CD14-positive monocyte (primary cell): ENCODE measurements around the gene MYO5B. TPM values are rescaled to one million over a fixed set of nuclear protein-coding genes. Genes with fewer than 3 reads are reported as not detected.

Experiments used
- DNase-seq, 3 donors: peaks; one replicate each; pipeline ENCODE4 v3.0.0-alpha.2; 2011 to 2022
- H2AFZ ChIP-seq: 2 replicates; pipeline ENCODE4 v1.6.0; 2012; ENCODE audit warnings: mild to moderate bottlenecking, low read depth, low read length, inconsistent platforms; ENCODE audit not compliant: insufficient read depth, poor library complexity, severe bottlenecking
- H3K27ac ChIP-seq, 2 donors: 1 replicate in 1 of 2; 2 replicates in 1 of 2; pipeline ENCODE4 v1.5.1; 2012 to 2013; ENCODE audit warnings: low read length in 2 of 2, control low read depth in 1 of 2, inconsistent platforms in 1 of 2, low read depth in 1 of 2, mild to moderate bottlenecking in 1 of 2
- H3K27me3 ChIP-seq, 2 donors: one replicate each; pipeline versions ENCODE4 v1.6.0 to v1.6.1; 2011 to 2013; ENCODE audit warnings: low read length in 2 of 2; ENCODE audit not compliant: control insufficient read depth in 2 of 2, insufficient read depth in 2 of 2
- H3K36me3 ChIP-seq, 2 donors: replicated peaks in 1 of 2; 1 replicate in 1 of 2; 2 replicates in 1 of 2; pipeline versions ENCODE4 v1.5.1 to v1.6.1; 2012 to 2013; ENCODE audit warnings: low read length in 2 of 2, control low read depth in 1 of 2, inconsistent platforms in 1 of 2, mild to moderate bottlenecking in 1 of 2; ENCODE audit not compliant: insufficient read depth in 2 of 2, control insufficient read depth in 1 of 2
- H3K4me1 ChIP-seq, 2 donors: 1 replicate in 1 of 2; 2 replicates in 1 of 2; pipeline versions ENCODE4 v1.5.1 to v1.6.1; 2012 to 2013; ENCODE audit warnings: low read length in 2 of 2, control low read depth in 1 of 2, inconsistent platforms in 1 of 2, mild to moderate bottlenecking in 1 of 2, moderate library complexity in 1 of 2; ENCODE audit not compliant: insufficient read depth in 2 of 2, control insufficient read depth in 1 of 2
- H3K4me2 ChIP-seq: replicated peaks from 2 replicates; pipeline ENCODE3; 2012; ENCODE audit warnings: low read length, moderate library complexity, mild to moderate bottlenecking; ENCODE audit not compliant: poor library complexity, severe bottlenecking; ENCODE audit errors: extremely low read depth
- H3K4me3 ChIP-seq, 3 experiments: fragments of 200-600 bp in 1 of 3; sonication (generic) in 1 of 3; replicated peaks in 1 of 3; 1 replicate in 2 of 3; 2 replicates in 1 of 3; pipeline ENCODE4 v1.5.1; 2011 to 2013; ENCODE audit warnings: low read length in 3 of 3, mild to moderate bottlenecking in 3 of 3, control low read depth in 2 of 3, low read depth in 2 of 3, inconsistent platforms in 1 of 3, moderate library complexity in 1 of 3
- H3K79me2 ChIP-seq: 2 replicates; pipeline ENCODE4 v1.6.0; 2012; ENCODE audit warnings: mild to moderate bottlenecking, control low read depth, inconsistent platforms, low read length, moderate library complexity; ENCODE audit not compliant: insufficient read depth
- H3K9ac ChIP-seq: 2 replicates; pipeline ENCODE4 v1.6.0; 2017; ENCODE audit warnings: low read length, mild to moderate bottlenecking; ENCODE audit not compliant: insufficient read depth, poor library complexity, severe bottlenecking
- H3K9me3 ChIP-seq, 2 donors: replicated peaks in 1 of 2; 1 replicate in 1 of 2; 2 replicates in 1 of 2; pipeline versions ENCODE4 v1.5.1 to v1.6.1; 2012 to 2013; ENCODE audit warnings: low read length in 2 of 2, control low read depth in 1 of 2; ENCODE audit not compliant: control insufficient read depth in 1 of 2, insufficient read depth in 1 of 2
- H4K20me1 ChIP-seq: 2 replicates; pipeline ENCODE4 v1.6.0; 2012; ENCODE audit warnings: mild to moderate bottlenecking, low read length, control low read depth, moderate library complexity; ENCODE audit not compliant: insufficient read depth
- H3K27ac Mint-ChIP-seq, 7 donors: one replicate each; pipeline ENCODE4 v1.8.0; 2020; ENCODE audit warnings: mild to moderate bottlenecking in 7 of 7, mixed read lengths in 7 of 7, moderate library complexity in 6 of 7, inconsistent platforms in 2 of 7
- H3K27me3 Mint-ChIP-seq, 3 donors: one replicate each; pipeline ENCODE4 v1.8.0; 2021 to 2022; ENCODE audit warnings: low read depth in 3 of 3, mild to moderate bottlenecking in 3 of 3, mixed read lengths in 3 of 3, moderate library complexity in 3 of 3, inconsistent platforms in 1 of 3
- H3K36me3 Mint-ChIP-seq, 2 donors: one replicate each; pipeline ENCODE4 v1.8.0; 2020; ENCODE audit warnings: mixed read lengths in 2 of 2, inconsistent platforms in 1 of 2, mild to moderate bottlenecking in 1 of 2
- H3K4me1 Mint-ChIP-seq: one replicate; pipeline ENCODE4 v1.8.0; 2020; ENCODE audit warnings: mild to moderate bottlenecking, mixed read lengths
- H3K4me3 Mint-ChIP-seq, 2 donors: one replicate each; pipeline ENCODE4 v1.8.0; 2020; ENCODE audit warnings: mild to moderate bottlenecking in 2 of 2, mixed read lengths in 2 of 2, moderate library complexity in 1 of 2
- H3K9me3 Mint-ChIP-seq, 7 donors: one replicate each; pipeline ENCODE4 v1.8.0; 2020 to 2022; ENCODE audit warnings: mixed read lengths in 7 of 7, mild to moderate bottlenecking in 6 of 7, moderate library complexity in 6 of 7, inconsistent platforms in 2 of 7
- WGBS: methylation state at CpG from one replicate; pipeline ENCODE4 v1.1.5; 2013; ENCODE audit warnings: missing lambda C conversion rate; ENCODE audit not compliant: insufficient coverage; 5-methylcytosine and 5-hydroxymethylcytosine counted together
- intact Hi-C, 2 donors: fragments of 100-400 bp; cut with micrococcal nuclease; formaldehyde crosslinking; loops; one replicate each; pipeline versions ENCODE4 v1.15.0 to v1.15.1; 2023
- polyA plus RNA-seq, 3 donors: library from polyadenylated mRNA; depleted of rRNA in 1 of 3; unstranded in 2 of 3; stranded (reverse) in 1 of 3; fragments of 300-500 nt in 2 of 3; fragments of >200 nt in 1 of 3; fragmentation: Illumina TruSeq in 2 of 3; gene quantifications; 1 replicate in 2 of 3; 2 replicates in 1 of 3; pipeline ENCODE4 v1.2.3, GENCODE V29; 2012 to 2021
- TF ChIP-seq, protein P1 (sequence below): fragments of 200-600 bp; IDR thresholded peaks from one replicate; pipeline ENCODE4 v1.8.0; 2022; ENCODE audit warnings: antibody characterized with exemption, mild to moderate bottlenecking

The MYO5B gene
- polyA plus RNA-seq, 3 donors = 0.04 TPM; not detected in 2

- Mint-ChIP-seq H3K4me1 (no peaks in the 10 kb centered on the region), H3K27ac (no peak overlapping the region), H3K36me3 (no peaks in the 10 kb centered on the region), H3K4me3 (no peak overlapping the region), H3K9me3 (no peaks in the 10 kb centered on the region), H3K27me3 (peaks cover 5 to 7% (median 7%) of the 10 kb centered on the region in 3 donors)
- H3K9me3 ChIP-seq = no peaks in the 10 kb centered on the region
- WGBS = 92% methylated on average over 3 of the region's 4 CpGs
- no peaks in the 10 kb centered on the region for H3K36me3 ChIP-seq
- H3K4me3 ChIP-seq = no peak overlapping the region
- no peak for DNase-seq
- TF ChIP-seq, protein P1, sequence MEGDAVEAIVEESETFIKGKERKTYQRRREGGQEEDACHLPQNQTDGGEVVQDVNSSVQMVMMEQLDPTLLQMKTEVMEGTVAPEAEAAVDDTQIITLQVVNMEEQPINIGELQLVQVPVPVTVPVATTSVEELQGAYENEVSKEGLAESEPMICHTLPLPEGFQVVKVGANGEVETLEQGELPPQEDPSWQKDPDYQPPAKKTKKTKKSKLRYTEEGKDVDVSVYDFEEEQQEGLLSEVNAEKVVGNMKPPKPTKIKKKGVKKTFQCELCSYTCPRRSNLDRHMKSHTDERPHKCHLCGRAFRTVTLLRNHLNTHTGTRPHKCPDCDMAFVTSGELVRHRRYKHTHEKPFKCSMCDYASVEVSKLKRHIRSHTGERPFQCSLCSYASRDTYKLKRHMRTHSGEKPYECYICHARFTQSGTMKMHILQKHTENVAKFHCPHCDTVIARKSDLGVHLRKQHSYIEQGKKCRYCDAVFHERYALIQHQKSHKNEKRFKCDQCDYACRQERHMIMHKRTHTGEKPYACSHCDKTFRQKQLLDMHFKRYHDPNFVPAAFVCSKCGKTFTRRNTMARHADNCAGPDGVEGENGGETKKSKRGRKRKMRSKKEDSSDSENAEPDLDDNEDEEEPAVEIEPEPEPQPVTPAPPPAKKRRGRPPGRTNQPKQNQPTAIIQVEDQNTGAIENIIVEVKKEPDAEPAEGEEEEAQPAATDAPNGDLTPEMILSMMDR = no peak
- H3K4me2 ChIP-seq = no peak overlapping the region
- H3K79me2 ChIP-seq = no peaks in the 10 kb centered on the region
- intact Hi-C loops = loop anchor here in 1 of 2 donors (5.0 kb wide), 1 partner anchor 343 kb away; no protein-coding TSS in a partner anchor
- H3K9ac ChIP-seq = no peak overlapping the region
- no peaks in the 10 kb centered on the region for H3K4me1 ChIP-seq
- H3K27ac ChIP-seq = no peak overlapping the region
- H4K20me1 ChIP-seq = no peaks in the 10 kb centered on the region
- H3K27me3 ChIP-seq = no peaks in the 10 kb centered on the region
- no peak overlapping the region for H2AFZ ChIP-seq
These were observed 180.3 kb downstream of the MYO5B start for GRCh38 chr18:50014606-50015005.

- H3K36me3 ChIP-seq = no peaks in the 10 kb centered on the region
- H3K27me3 Mint-ChIP-seq = peaks cover 5 to 7% (median 5%) of the 10 kb centered on the region in 3 donors
- 85% methylated on average over 5 of the region's 8 CpGs for WGBS
- no peaks in the 10 kb centered on the region for H3K4me1 Mint-ChIP-seq
- H3K9me3 Mint-ChIP-seq = no peaks in the 10 kb centered on the region
- H3K9me3 ChIP-seq = no peaks in the 10 kb centered on the region
- H3K27me3 ChIP-seq = no peaks in the 10 kb centered on the region
- no peaks in the 10 kb centered on the region for H4K20me1 ChIP-seq
- H3K4me3 ChIP-seq = no peak overlapping the region
- no peak for DNase-seq
- H3K79me2 ChIP-seq = no peaks in the 10 kb centered on the region
- H3K27ac ChIP-seq = no peak overlapping the region
- H3K4me1 ChIP-seq = no peaks in the 10 kb centered on the region
- no peak overlapping the region for H3K4me2 ChIP-seq
- H2AFZ ChIP-seq = no peak overlapping the region
- intact Hi-C loops = loop anchor here in 1 of 2 donors (5.0 kb wide), 1 partner anchor 344 kb away; no protein-coding TSS in a partner anchor
- H3K4me3 Mint-ChIP-seq = no peak overlapping the region
- H3K27ac Mint-ChIP-seq = no peak overlapping the region
- no peaks in the 10 kb centered on the region for H3K36me3 Mint-ChIP-seq
- TF ChIP-seq, protein P1 = no peak
- H3K9ac ChIP-seq = no peak overlapping the region
These were observed 181.4 kb downstream of the MYO5B start for GRCh38 chr18:50013363-50014138.
